ENCODE results near the gene RANBP6.
"Not testable (repeated sequence)": the region's sequence is repeated elsewhere in the genome, so short reads cannot be mapped to it uniquely, and the experiment has no call there.

The RANBP6 gene

DNA sequence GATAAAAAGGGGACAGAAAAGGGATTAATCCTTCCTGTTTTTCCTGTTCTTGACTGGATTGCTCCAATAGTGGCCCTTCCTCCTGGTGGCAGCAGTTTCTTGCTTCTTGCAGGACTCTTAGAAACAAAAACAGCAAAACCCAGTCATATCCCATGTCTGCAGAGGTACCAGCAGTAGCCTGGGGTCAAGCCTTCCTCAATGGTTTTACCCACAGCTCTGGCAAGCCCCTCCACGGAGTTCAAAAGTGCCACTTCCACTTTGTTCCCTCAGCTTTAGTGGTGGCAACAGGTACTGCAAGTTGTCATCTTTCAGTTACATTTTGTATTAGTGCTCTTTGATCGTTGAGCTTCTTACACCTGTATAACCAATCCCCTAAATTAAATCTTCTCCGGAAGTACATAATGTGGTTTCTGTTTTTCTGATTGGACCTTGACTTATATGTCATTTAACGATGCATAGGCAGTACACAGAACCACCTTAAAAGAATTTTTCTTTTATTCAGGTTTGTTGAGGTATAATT is 8.7 kb upstream of the RANBP6 start:
- ChIA-PET POLR2A (interaction anchor here (1.5 to 2.5 kb wide), 2 partner anchors 9 to 16 kb away, joined by 5 to 11 read pairs; partner anchors contain the start of gene RANBP6), CTCF (interaction anchor here (0.5 to 2.8 kb wide), 18 partner anchors 9 to 524 kb away, joined by 3 to 17 read pairs (median 4); partner anchors contain the start of genes PDCD1LG2 and RANBP6)
- H3K4me3 ChIP-seq (ENCODE audit: low read depth, low read length), result no peak overlapping the region
- no peak overlapping the region for H3K27ac ChIP-seq (ENCODE audit: extremely low read depth, low read depth, low read length)
- H3K36me3 ChIP-seq (ENCODE audit: control insufficient read depth in 2 of 2, insufficient read depth in 1 of 2, low read length in 2 of 2), result no peaks in the 10 kb centered on the region
- TF ChIP-seq HOXA7 (CRISPR knock-in tag; IDR thresholded peaks at IDR 0.05; ENCODE audit: borderline replicate concordance) (no peak), SCRT2 (tag by site-specific recombination; IDR thresholded peaks at IDR 0.05) (peak; percentile 52; the same call in 1 of the 2 replicates)
- TF ChIP-seq, protein P1, sequence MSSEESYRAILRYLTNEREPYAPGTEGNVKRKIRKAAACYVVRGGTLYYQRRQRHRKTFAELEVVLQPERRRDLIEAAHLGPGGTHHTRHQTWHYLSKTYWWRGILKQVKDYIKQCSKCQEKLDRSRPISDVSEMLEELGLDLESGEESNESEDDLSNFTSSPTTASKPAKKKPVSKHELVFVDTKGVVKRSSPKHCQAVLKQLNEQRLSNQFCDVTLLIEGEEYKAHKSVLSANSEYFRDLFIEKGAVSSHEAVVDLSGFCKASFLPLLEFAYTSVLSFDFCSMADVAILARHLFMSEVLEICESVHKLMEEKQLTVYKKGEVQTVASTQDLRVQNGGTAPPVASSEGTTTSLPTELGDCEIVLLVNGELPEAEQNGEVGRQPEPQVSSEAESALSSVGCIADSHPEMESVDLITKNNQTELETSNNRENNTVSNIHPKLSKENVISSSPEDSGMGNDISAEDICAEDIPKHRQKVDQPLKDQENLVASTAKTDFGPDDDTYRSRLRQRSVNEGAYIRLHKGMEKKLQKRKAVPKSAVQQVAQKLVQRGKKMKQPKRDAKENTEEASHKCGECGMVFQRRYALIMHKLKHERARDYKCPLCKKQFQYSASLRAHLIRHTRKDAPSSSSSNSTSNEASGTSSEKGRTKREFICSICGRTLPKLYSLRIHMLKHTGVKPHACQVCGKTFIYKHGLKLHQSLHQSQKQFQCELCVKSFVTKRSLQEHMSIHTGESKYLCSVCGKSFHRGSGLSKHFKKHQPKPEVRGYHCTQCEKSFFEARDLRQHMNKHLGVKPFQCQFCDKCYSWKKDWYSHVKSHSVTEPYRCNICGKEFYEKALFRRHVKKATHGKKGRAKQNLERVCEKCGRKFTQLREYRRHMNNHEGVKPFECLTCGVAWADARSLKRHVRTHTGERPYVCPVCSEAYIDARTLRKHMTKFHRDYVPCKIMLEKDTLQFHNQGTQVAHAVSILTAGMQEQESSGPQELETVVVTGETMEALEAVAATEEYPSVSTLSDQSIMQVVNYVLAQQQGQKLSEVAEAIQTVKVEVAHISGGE (tag by site-specific recombination; conservative IDR thresholded peaks at IDR 0.05; ENCODE audit: low read depth), result peak; percentile 35
- TF ChIP-seq, protein P2, sequence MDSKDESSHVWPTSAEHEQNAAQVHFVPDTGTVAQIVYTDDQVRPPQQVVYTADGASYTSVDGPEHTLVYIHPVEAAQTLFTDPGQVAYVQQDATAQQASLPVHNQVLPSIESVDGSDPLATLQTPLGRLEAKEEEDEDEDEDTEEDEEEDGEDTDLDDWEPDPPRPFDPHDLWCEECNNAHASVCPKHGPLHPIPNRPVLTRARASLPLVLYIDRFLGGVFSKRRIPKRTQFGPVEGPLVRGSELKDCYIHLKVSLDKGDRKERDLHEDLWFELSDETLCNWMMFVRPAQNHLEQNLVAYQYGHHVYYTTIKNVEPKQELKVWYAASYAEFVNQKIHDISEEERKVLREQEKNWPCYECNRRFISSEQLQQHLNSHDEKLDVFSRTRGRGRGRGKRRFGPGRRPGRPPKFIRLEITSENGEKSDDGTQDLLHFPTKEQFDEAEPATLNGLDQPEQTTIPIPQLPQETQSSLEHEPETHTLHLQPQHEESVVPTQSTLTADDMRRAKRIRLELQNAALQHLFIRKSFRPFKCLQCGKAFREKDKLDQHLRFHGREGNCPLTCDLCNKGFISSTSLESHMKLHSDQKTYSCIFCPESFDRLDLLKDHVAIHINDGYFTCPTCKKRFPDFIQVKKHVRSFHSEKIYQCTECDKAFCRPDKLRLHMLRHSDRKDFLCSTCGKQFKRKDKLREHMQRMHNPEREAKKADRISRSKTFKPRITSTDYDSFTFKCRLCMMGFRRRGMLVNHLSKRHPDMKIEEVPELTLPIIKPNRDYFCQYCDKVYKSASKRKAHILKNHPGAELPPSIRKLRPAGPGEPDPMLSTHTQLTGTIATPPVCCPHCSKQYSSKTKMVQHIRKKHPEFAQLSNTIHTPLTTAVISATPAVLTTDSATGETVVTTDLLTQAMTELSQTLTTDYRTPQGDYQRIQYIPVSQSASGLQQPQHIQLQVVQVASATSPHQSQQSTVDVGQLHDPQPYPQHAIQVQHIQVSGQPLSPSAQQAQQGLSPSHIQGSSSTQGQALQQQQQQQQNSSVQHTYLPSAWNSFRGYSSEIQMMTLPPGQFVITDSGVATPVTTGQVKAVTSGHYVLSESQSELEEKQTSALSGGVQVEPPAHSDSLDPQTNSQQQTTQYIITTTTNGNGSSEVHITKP (tag by site-specific recombination; IDR thresholded peaks at IDR 0.05), result peak; percentile 83
- TF ChIP-seq, protein P3, sequence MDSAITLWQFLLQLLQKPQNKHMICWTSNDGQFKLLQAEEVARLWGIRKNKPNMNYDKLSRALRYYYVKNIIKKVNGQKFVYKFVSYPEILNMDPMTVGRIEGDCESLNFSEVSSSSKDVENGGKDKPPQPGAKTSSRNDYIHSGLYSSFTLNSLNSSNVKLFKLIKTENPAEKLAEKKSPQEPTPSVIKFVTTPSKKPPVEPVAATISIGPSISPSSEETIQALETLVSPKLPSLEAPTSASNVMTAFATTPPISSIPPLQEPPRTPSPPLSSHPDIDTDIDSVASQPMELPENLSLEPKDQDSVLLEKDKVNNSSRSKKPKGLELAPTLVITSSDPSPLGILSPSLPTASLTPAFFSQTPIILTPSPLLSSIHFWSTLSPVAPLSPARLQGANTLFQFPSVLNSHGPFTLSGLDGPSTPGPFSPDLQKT (IDR thresholded peaks at IDR 0.05; ENCODE audit: borderline replicate concordance, low read depth, low read length), result no peak
- H3K4me1 ChIP-seq (ENCODE audit: control insufficient read depth, insufficient read depth, low read length), result no peaks in the 10 kb centered on the region
- H3K9me3 ChIP-seq (ENCODE audit: control insufficient read depth, insufficient read depth, low read depth, low read length), result no peaks in the 10 kb centered on the region

DNA sequence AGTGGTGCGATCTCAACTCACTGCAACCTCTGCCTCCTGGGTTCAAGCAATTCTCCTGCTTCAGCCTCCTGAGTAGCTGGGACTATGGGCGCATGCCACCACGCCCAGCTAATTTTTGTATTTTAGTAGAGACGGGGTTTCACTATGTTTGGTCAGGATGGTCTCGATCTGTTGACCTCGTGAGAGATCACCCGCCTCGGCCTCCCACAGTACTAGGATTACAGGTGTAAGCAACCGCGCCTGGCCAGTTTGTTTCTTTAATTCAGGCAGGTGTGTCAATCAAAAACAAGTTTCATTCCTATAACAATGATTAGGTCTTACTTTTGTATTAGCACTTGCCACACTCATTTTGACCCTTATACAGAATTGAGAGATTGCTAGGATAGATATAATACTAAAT is 1.6 kb upstream of the RANBP6 start:
- not testable (repeated sequence) for H3K27ac ChIP-seq (ENCODE audit: extremely low read depth, low read depth, low read length); H3K4me1 ChIP-seq (ENCODE audit: control insufficient read depth, insufficient read depth, low read length); H3K4me3 ChIP-seq (ENCODE audit: low read depth, low read length); H3K9me3 ChIP-seq (ENCODE audit: control insufficient read depth, insufficient read depth, low read depth, low read length)
- ChIA-PET POLR2A (interaction anchor here (0.6 to 0.9 kb wide), 2 partner anchors 9 to 1791 kb away, joined by 3 read pairs; a partner anchor contains a TSS), CTCF (interaction anchor here (0.5 to 3.7 kb wide), 3 partner anchors 7 to 169 kb away, joined by 3 to 17 read pairs (median 9); no protein-coding TSS in a partner anchor)
- H3K36me3 ChIP-seq (ENCODE audit: control insufficient read depth in 2 of 2, insufficient read depth in 1 of 2, low read length in 2 of 2), result peaks cover 0 to 22% of the 10 kb centered on the region in 2 experiments; a peak in 1 of 3 replicates

DNA sequence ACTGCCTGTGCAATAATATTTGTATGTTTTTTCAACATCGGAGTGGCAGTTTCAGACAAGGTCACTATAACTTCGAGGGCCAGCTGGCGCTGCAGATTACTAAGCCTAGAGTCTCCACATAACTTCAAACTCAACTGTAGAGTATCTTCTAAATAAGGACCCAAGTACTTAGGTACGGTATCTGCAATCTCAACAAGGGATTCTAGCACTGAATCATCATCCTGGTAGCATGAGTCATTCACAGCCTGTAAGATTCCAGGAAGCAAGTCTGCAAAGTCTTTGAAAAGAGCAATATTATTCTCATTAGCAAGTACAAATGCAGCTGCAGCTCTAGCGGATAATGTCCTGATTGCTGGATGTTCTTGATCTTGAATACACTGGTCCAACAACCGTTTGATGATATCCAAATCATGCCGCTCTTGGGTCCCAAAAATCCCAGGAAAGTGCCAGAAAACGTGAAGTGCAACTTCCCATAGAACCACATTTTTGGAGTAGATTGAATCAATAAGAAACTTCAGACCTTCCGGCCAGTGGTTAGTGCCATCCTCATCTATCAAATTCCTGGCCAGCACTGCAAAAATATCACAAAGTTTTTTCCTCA is 654 bp downstream of the RANBP6 start:
- Histone ChIP-seq H3K4me3 (ENCODE audit: low read depth, low read length) (peak overlapping the region; percentile 75), H3K27ac (ENCODE audit: extremely low read depth, low read depth, low read length) (no peak overlapping the region), H3K9me3 (ENCODE audit: control insufficient read depth, insufficient read depth, low read depth, low read length) (no peaks in the 10 kb centered on the region), H3K4me1 (ENCODE audit: control insufficient read depth, insufficient read depth, low read length) (no peaks in the 10 kb centered on the region), H3K36me3 (ENCODE audit: control insufficient read depth in 2 of 2, insufficient read depth in 1 of 2, low read length in 2 of 2) (peaks cover 0 to 33% of the 10 kb centered on the region in 2 experiments; a peak in 1 of 3 replicates)
- TF ChIP-seq ZNF423 (tag by site-specific recombination; IDR thresholded peaks at IDR 0.05) (no peak), BCL11B (tag by site-specific recombination; IDR thresholded peaks at IDR 0.05; ENCODE audit: low read depth) (no peak), TRIM28 (IDR thresholded peaks at IDR 0.05; ENCODE audit: borderline replicate concordance, low read length) (no peak), ZBTB17 (tag by site-specific recombination; IDR thresholded peaks at IDR 0.05) (0 out of 2 replicates have a peak, but pooled peaks have one; percentile 22)
- TF ChIP-seq, protein P4, sequence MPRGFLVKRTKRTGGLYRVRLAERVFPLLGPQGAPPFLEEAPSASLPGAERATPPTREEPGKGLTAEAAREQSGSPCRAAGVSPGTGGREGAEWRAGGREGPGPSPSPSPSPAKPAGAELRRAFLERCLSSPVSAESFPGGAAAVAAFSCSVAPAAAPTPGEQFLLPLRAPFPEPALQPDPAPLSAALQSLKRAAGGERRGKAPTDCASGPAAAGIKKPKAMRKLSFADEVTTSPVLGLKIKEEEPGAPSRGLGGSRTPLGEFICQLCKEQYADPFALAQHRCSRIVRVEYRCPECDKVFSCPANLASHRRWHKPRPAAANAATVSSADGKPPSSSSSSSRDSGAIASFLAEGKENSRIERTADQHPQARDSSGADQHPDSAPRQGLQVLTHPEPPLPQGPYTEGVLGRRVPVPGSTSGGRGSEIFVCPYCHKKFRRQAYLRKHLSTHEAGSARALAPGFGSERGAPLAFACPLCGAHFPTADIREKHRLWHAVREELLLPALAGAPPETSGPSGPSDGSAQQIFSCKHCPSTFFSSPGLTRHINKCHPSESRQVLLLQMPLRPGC (tag by site-specific recombination; IDR thresholded peaks at IDR 0.05), result no peak
- TF ChIP-seq, protein P5, sequence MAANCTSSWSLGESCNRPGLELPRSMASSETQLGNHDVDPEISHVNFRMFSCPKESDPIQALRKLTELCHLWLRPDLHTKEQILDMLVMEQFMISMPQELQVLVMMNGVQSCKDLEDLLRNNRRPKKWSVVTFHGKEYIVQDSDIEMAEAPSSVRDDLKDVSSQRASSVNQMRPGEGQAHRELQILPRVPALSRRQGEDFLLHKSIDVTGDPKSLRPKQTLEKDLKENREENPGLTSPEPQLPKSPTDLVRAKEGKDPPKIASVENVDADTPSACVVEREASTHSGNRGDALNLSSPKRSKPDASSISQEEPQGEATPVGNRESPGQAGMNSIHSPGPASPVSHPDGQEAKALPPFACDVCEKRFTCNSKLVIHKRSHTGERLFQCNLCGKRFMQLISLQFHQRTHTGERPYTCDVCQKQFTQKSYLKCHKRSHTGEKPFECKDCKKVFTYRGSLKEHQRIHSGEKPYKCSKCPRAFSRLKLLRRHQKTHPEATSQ (tag by site-specific recombination; IDR thresholded peaks at IDR 0.05), result no peak
- CTCF ChIA-PET, result interaction anchor here (3.7 kb wide), 1 partner anchor 9 kb away, joined by 17 read pairs; no protein-coding TSS in a partner anchor
- POLR2A ChIA-PET, result interaction anchor here (0.9 to 1.4 kb wide), 10 partner anchors 8 to 382 kb away, joined by 3 to 18 read pairs (median 3); partner anchors contain the start of gene ERMP1
